OCI-LY3 (cell line): ENCODE results near the gene ZFP62.

Experiments
- EZH2phosphoT487 ChIP-seq: fragments of 200-600 bp; shearing (Covaris generic); IDR thresholded peaks from 2 replicates; pipeline ENCODE4 v1.6.1; 2018; ENCODE audit warnings: antibody characterized with exemption, mixed run types, low read depth
- TF ChIP-seq, protein P1 (sequence below): fragments of 200-600, 300-600 bp; sonication (generic); IDR thresholded peaks from 2 replicates; pipeline ENCODE4 v1.5.1; 2014; ENCODE audit warnings: antibody characterized with exemption, low read length, low read depth

- TF ChIP-seq, protein P1, sequence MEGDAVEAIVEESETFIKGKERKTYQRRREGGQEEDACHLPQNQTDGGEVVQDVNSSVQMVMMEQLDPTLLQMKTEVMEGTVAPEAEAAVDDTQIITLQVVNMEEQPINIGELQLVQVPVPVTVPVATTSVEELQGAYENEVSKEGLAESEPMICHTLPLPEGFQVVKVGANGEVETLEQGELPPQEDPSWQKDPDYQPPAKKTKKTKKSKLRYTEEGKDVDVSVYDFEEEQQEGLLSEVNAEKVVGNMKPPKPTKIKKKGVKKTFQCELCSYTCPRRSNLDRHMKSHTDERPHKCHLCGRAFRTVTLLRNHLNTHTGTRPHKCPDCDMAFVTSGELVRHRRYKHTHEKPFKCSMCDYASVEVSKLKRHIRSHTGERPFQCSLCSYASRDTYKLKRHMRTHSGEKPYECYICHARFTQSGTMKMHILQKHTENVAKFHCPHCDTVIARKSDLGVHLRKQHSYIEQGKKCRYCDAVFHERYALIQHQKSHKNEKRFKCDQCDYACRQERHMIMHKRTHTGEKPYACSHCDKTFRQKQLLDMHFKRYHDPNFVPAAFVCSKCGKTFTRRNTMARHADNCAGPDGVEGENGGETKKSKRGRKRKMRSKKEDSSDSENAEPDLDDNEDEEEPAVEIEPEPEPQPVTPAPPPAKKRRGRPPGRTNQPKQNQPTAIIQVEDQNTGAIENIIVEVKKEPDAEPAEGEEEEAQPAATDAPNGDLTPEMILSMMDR = no peak
- TF ChIP-seq EZH2phosphoT487 = no peak
Measured at GRCh38 chr5:180803181-180804128, 57.6 kb downstream of the ZFP62 start.
